ENCODE data around the gene NPR2. TPM values are rescaled to one million over a fixed set of nuclear protein-coding genes. Genes with fewer than 3 reads are reported as not detected.

Gene NPR2
- total RNA-seq, 4 donors from 2014 or later = 22.0 to 35.9 (median 29.7) TPM

GRCh38 chr9:35800530-35800929, 9.1 kb downstream of the NPR2 start:
- Histone ChIP-seq H3K4me3 (no peak overlapping the region), H3K27ac (replicated peaks in 1 of 4) (no peak overlapping the region), H3K9me3 (no peaks in the 10 kb centered on the region), H3K4me1 (peaks cover 0 to 12% (median 5%) of the 10 kb centered on the region in 4 donors), H3K36me3 (peaks cover 15 to 62% (median 45%) of the 10 kb centered on the region in 4 donors), H3K27me3 (no peaks in the 10 kb centered on the region)
- 88% methylated on average over 7 of the region's 7 CpGs for WGBS
- TF ChIP-seq POLR2A (IDR thresholded peaks at IDR 0.05; ENCODE audit: low read depth) = no peak
- no peak for TF ChIP-seq POLR2AphosphoS5 (IDR thresholded peaks at IDR 0.05)
- TF ChIP-seq EP300 (IDR thresholded peaks at IDR 0.05) = no peak
- no peak for TF ChIP-seq CTCF (IDR thresholded peaks at IDR 0.05)
- intact Hi-C loops (cut with DNase I) = no loop called here
- DNase-seq (ENCODE audit: extremely low spot score) = no peak

GRCh38 chr9:35801328-35802128, 10.1 kb downstream of the NPR2 start:
- WGBS = 96% methylated on average over 10 of the region's 13 CpGs
- TF ChIP-seq CTCF (IDR thresholded peaks at IDR 0.05) (no peak), POLR2A (IDR thresholded peaks at IDR 0.05; ENCODE audit: low read depth) (no peak), EP300 (IDR thresholded peaks at IDR 0.05) (no peak), POLR2AphosphoS5 (IDR thresholded peaks at IDR 0.05) (no peak)
- Histone ChIP-seq H3K9me3 (no peaks in the 10 kb centered on the region), H3K4me3 (no peak overlapping the region), H3K27me3 (no peaks in the 10 kb centered on the region), H3K36me3 (peaks cover 25 to 72% (median 55%) of the 10 kb centered on the region in 4 donors), H3K4me1 (peaks cover 0 to 2% (median 0%) of the 10 kb centered on the region in 4 donors), H3K27ac (replicated peaks in 1 of 4) (no peak overlapping the region)
- intact Hi-C loops (cut with DNase I) = no loop called here
- DNase-seq (ENCODE audit: extremely low spot score) = no peak

GRCh38 chr9:35806101-35806500, 14.7 kb downstream of the NPR2 start:
- Histone ChIP-seq H3K9me3 (no peaks in the 10 kb centered on the region), H3K36me3 (peaks cover 34 to 89% (median 72%) of the 10 kb centered on the region in 4 donors), H3K27ac (replicated peaks in 1 of 4) (no peak overlapping the region), H3K4me3 (no peak overlapping the region), H3K4me1 (peaks cover under 1 to 9% (median 5%) of the 10 kb centered on the region in 4 donors), H3K27me3 (no peaks in the 10 kb centered on the region)
- intact Hi-C loops (cut with DNase I) = no loop called here
- WGBS = 94% methylated on average over 7 of the region's 8 CpGs
- no peak for TF ChIP-seq CTCF (IDR thresholded peaks at IDR 0.05)
- TF ChIP-seq EP300 (IDR thresholded peaks at IDR 0.05) = no peak
- no peak for TF ChIP-seq POLR2AphosphoS5 (IDR thresholded peaks at IDR 0.05)
- TF ChIP-seq POLR2A (IDR thresholded peaks at IDR 0.05; ENCODE audit: low read depth) = no peak
- no peak for DNase-seq (ENCODE audit: extremely low spot score)

- intact Hi-C loops (cut with DNase I) = no loop called here
- no peaks in the 10 kb centered on the region for H3K9me3 ChIP-seq
- no peak for DNase-seq (ENCODE audit: extremely low spot score)
- TF ChIP-seq CTCF (IDR thresholded peaks at IDR 0.05) (no peak), POLR2A (IDR thresholded peaks at IDR 0.05; ENCODE audit: low read depth) (no peak), POLR2AphosphoS5 (IDR thresholded peaks at IDR 0.05) (no peak), EP300 (IDR thresholded peaks at IDR 0.05) (no peak)
- no peak overlapping the region for H3K27ac ChIP-seq (replicated peaks in 1 of 4)
- H3K4me3 ChIP-seq = no peak overlapping the region
- H3K27me3 ChIP-seq = no peaks in the 10 kb centered on the region
- 87% methylated on average over 9 of the region's 9 CpGs for WGBS
- H3K4me1 ChIP-seq = peaks cover 19 to 31% (median 28%) of the 10 kb centered on the region in 4 donors
- H3K36me3 ChIP-seq = peaks cover 26 to 67% (median 53%) of the 10 kb centered on the region in 4 donors
Measured at GRCh38 chr9:35808433-35808832, 17.0 kb downstream of the NPR2 start.
